ENCODE measurements around the gene CSTB.

The CSTB gene

GRCh38 chr21:43762303-43763128, 13.6 kb downstream of the CSTB start:
- no peak for TF ChIP-seq CTCF (IDR thresholded peaks at IDR 0.05; ENCODE audit: low read depth, low read length)
- DNase-seq (ENCODE audit: low read depth in 2 of 2) = no peak

GRCh38 chr21:43761886-43762285, 14.2 kb downstream of the CSTB start:
- TF ChIP-seq CTCF (IDR thresholded peaks at IDR 0.05; ENCODE audit: low read depth, low read length) = no peak
- DNase-seq (ENCODE audit: low read depth in 2 of 2) = no peak
- no peak overlapping the region for H3K4me3 ChIP-seq (replicated peaks in 1 of 2; ENCODE audit: low read depth in 2 of 2, low read length in 2 of 2)

More at GRCh38 chr21:43762303-43763128, 13.6 kb downstream of the CSTB start:
- no peak overlapping the region for H3K4me3 ChIP-seq (replicated peaks in 1 of 2; ENCODE audit: low read depth in 2 of 2, low read length in 2 of 2)

- no peak overlapping the region for H3K4me3 ChIP-seq (replicated peaks in 1 of 2; ENCODE audit: low read depth in 2 of 2, low read length in 2 of 2)
- no peak for DNase-seq (ENCODE audit: low read depth in 2 of 2)
- no peak for TF ChIP-seq CTCF (IDR thresholded peaks at IDR 0.05; ENCODE audit: low read depth, low read length)
Measured at GRCh38 chr21:43760391-43760958, 15.6 kb downstream of the CSTB start.

GRCh38 chr21:43759651-43760050, 16.5 kb downstream of the CSTB start:
- no peak overlapping the region for H3K4me3 ChIP-seq (replicated peaks in 1 of 2; ENCODE audit: low read depth in 2 of 2, low read length in 2 of 2)
- no peak for DNase-seq (ENCODE audit: low read depth in 2 of 2)
- no peak for TF ChIP-seq CTCF (IDR thresholded peaks at IDR 0.05; ENCODE audit: low read depth, low read length)

DNA sequence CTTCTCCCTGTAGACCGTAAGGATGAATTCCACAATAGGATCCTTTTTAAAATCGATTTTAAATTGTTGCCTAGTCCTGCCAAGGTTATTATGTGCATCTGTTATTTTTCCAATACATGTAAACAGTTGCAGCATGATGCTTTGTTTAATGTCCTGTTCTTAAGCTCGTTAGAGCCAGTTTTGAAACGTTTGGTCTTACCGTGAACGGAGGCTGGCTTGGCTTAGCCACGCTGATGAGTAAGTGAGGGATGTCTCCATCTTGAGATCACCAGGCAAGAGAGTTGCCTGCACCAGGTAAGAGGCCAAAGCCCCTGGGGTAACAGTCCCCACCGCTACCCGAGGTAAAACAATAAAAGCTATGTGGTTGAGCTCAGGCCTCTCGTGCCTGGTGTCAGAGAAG, 17.3 kb downstream of the CSTB start:
- no peak overlapping the region for H3K4me3 ChIP-seq (replicated peaks in 1 of 2; ENCODE audit: low read depth in 2 of 2, low read length in 2 of 2)
- no peak for TF ChIP-seq CTCF (IDR thresholded peaks at IDR 0.05; ENCODE audit: low read depth, low read length)
- DNase-seq (ENCODE audit: low read depth in 2 of 2) = no peak

DNA sequence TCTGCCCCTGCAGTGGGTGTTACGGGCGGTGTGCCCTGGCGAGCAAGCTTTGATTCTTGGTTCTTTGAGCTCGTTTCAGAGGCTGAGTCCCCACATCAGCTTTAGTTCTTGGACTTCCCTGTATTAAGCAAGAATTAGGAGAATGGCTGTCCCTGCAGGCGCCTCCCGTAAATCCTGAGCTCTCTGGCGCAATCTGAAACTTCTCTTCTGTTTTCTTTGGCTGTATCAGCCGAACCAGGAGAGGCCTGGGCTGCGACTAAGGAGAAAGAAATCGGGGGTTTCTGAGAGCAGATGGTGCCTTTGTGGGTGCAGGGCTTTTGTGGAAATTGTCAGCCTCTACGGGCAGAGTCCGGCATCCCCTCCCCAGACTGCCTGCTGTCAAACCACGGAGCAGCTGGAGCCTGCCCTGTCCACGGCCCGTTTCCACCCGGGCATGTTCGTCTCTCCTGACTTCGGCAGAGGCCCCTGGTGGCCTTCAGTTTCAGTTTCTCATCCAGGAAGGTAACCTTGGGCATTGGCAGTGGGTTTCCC, 17.9 kb downstream of the CSTB start:
- peak overlapping the region in 1 of 2 donors; percentile 6 for H3K4me3 ChIP-seq (replicated peaks in 1 of 2; ENCODE audit: low read depth in 2 of 2, low read length in 2 of 2)
- no peak for TF ChIP-seq CTCF (IDR thresholded peaks at IDR 0.05; ENCODE audit: low read depth, low read length)
- peak; percentile 82 to 83 for DNase-seq (ENCODE audit: low read depth in 2 of 2)

All from cardiac fibroblast (primary cell).